HEK293T (cell line): ENCODE data around the gene RAB6B.
"Not testable (repeated sequence)": the region's sequence is repeated elsewhere in the genome, so short reads cannot be mapped to it uniquely, and the experiment has no call there.

Experiments
- CTCF ChIA-PET: fragments of 350-600 bp; formaldehyde crosslinking; extraction: SDS; loops from one replicate; lab custom pipeline; 2021; ENCODE audit warnings: antibody characterized with exemption, inconsistent platforms; lab: Yijun Ruan, JAX
- POLR2A ChIA-PET: fragments of 350-600 bp; formaldehyde crosslinking; extraction: SDS; loops from one replicate; lab custom pipeline; 2020; ENCODE audit warnings: antibody characterized with exemption, inconsistent platforms; lab: Yijun Ruan, JAX
- DNase-seq: peaks from one replicate; pipeline ENCODE4 v3.0.0; 2012; ENCODE audit warnings: mixed read lengths; ENCODE audit errors: extremely low spot score
- ARNT ChIP-seq: fragments of 450-650 bp; IDR thresholded peaks from 2 replicates; pipeline ENCODE4 v1.6.1; 2017; ENCODE audit warnings: mild to moderate bottlenecking
- BHLHE40 ChIP-seq: fragments of 450-650 bp; IDR thresholded peaks from 2 replicates; pipeline ENCODE4 v1.6.1; 2016; ENCODE audit warnings: mild to moderate bottlenecking, moderate library complexity, borderline replicate concordance
- CTBP1 ChIP-seq: fragments of 450-650 bp; IDR thresholded peaks from 2 replicates; pipeline ENCODE4 v1.6.1; 2016; ENCODE audit warnings: borderline replicate concordance
- ELF4 ChIP-seq: fragments of 450-650 bp; IDR thresholded peaks from 2 replicates; pipeline ENCODE4 v1.6.1; 2017; ENCODE audit warnings: antibody characterized with exemption
- FOXA1 ChIP-seq: fragments of 450-650 bp; IDR thresholded peaks from 2 replicates; pipeline ENCODE4 v1.6.1; 2016; ENCODE audit warnings: mild to moderate bottlenecking
- FOXK2 ChIP-seq: fragments of 450-650 bp; IDR thresholded peaks from 2 replicates; pipeline ENCODE4 v1.6.1; 2016; ENCODE audit warnings: mild to moderate bottlenecking
- FOXM1 ChIP-seq: fragments of 450-650 bp; IDR thresholded peaks from 2 replicates; pipeline ENCODE4 v1.6.1; 2017; ENCODE audit warnings: mild to moderate bottlenecking, borderline replicate concordance
- HDGF ChIP-seq: fragments of 450-650 bp; IDR thresholded peaks from 2 replicates; pipeline ENCODE4 v1.6.1; 2017; ENCODE audit warnings: antibody characterized with exemption, borderline replicate concordance
- L3MBTL2 ChIP-seq: fragments of 450-650 bp; conservative IDR thresholded peaks from 2 replicates; pipeline ENCODE4 v1.6.1; 2016; ENCODE audit warnings: mild to moderate bottlenecking
- LEF1 ChIP-seq: fragments of 450-650 bp; IDR thresholded peaks from 2 replicates; pipeline ENCODE4 v1.6.1; 2017; ENCODE audit warnings: mild to moderate bottlenecking, borderline replicate concordance
- NFRKB ChIP-seq: fragments of 450-650 bp; IDR thresholded peaks from 2 replicates; pipeline ENCODE4 v1.6.1; 2016; ENCODE audit warnings: mild to moderate bottlenecking, moderate library complexity
- PKNOX1 ChIP-seq: fragments of 450-650 bp; IDR thresholded peaks from 2 replicates; pipeline ENCODE4 v1.6.1; 2016
- SP1 ChIP-seq: fragments of 450-650 bp; IDR thresholded peaks from 2 replicates; pipeline ENCODE4 v1.6.1; 2017
- SUZ12 ChIP-seq: fragments of 450-650 bp; IDR thresholded peaks from 2 replicates; pipeline ENCODE4 v1.6.1; 2016; ENCODE audit warnings: mild to moderate bottlenecking
- TARDBP ChIP-seq: fragments of 450-650 bp; IDR thresholded peaks from 2 replicates; pipeline ENCODE4 v1.6.1; 2016
- ZNF384 ChIP-seq: fragments of 450-650 bp; IDR thresholded peaks from 2 replicates; pipeline ENCODE4 v1.6.1; 2016

RAB6B gene

GRCh38 chr3:133788024-133788423 lies 107.7 kb downstream of the RAB6B start:
- DNase-seq: no peak
- TF ChIP-seq ELF4 (no peak), FOXM1 (no peak), LEF1 (no peak), HDGF (no peak), ARNT (no peak), NFRKB (no peak), BHLHE40 (no peak), SP1 (no peak), TARDBP (no peak), PKNOX1 (no peak), SUZ12 (no peak), FOXA1 (no peak), FOXK2 (no peak), CTBP1 (no peak), ZNF384 (no peak), L3MBTL2 (no peak)
- ChIA-PET POLR2A (no interaction called here), CTCF (interaction anchor here (0.6 kb wide), 2 partner anchors 138 to 426 kb away, joined by 3 to 4 read pairs; no protein-coding TSS in a partner anchor)

DNA sequence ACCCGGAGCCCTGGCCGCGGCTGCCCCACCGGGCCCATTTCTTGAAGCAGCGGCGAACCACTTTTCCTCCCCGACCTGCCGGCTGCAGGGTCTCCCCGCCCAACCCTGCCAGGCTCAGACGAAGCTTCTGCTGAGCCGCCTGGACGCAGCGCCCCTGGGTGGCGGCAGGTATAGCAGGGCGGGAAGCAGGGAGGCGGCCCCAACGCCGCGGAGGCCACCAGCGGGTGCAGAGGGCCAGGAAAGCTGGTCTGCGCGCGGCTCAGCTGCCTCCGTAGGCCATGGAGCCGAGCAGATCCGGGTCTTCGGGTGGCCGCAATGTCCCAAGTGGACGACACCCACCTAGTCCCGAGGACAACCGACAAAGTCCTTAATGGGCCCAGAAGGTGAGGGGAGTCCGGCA lies 111.9 kb downstream of the RAB6B start:
- no peak for DNase-seq
- CTCF ChIA-PET: no interaction called here
- POLR2A ChIA-PET: no interaction called here
- TF ChIP-seq SUZ12 (no peak), HDGF (no peak), FOXM1 (no peak), CTBP1 (no peak), L3MBTL2 (no peak), LEF1 (no peak), TARDBP (no peak), PKNOX1 (no peak), ELF4 (no peak), ZNF384 (no peak), SP1 (no peak), FOXK2 (no peak), BHLHE40 (no peak)

DNA sequence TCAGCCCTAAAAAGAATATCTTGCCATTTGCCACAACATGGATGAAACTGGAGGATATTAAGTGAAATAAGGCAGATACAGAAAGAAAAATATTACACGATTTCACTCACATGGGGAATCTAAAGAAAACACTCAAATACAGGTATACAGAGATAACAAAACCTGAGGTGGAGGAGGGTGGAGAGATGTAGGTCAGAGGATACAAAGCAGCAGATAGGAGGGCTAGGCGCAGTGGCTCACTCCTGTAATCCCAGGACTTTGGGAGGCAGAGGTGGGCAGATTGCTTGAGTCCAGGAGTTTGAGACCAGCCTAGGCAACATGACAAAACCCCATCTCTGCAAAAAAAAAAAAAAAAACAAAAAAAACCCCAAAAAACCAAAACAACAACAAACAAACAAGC lies 113.2 kb downstream of the RAB6B start:
- CTCF ChIA-PET: no interaction called here
- POLR2A ChIA-PET: no interaction called here
- no peak for DNase-seq
- TF ChIP-seq ZNF384 (no peak), BHLHE40 (no peak), PKNOX1 (no peak), NFRKB (no peak), FOXK2 (no peak), ELF4 (no peak), L3MBTL2 (no peak), HDGF (no peak), FOXM1 (no peak), FOXA1 (no peak), LEF1 (no peak), CTBP1 (no peak), TARDBP (no peak), ARNT (no peak), SP1 (no peak)

DNA sequence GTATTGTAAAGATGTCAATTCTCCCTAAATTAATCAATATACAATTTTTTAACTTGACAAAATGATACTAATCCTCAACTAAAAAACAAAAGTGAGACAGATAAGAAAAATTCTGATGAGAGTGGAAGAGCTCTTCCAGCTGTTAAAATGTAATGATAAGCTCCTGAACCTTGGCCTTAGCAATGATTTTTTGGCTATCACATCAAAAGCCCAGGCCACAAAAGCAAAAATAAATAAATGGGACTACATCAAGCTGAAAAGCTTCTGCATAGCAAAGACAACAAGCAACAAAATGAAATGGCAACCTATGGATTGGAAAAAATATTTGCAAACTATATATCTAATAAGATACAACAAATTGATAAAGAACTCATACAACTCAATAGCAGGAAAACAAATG lies 114.1 kb downstream of the RAB6B start:
- ChIA-PET POLR2A (no interaction called here), CTCF (no interaction called here)
- DNase-seq: no peak
- TF ChIP-seq NFRKB (no peak), FOXM1 (no peak), FOXA1 (no peak), L3MBTL2 (no peak), CTBP1 (no peak)

DNA sequence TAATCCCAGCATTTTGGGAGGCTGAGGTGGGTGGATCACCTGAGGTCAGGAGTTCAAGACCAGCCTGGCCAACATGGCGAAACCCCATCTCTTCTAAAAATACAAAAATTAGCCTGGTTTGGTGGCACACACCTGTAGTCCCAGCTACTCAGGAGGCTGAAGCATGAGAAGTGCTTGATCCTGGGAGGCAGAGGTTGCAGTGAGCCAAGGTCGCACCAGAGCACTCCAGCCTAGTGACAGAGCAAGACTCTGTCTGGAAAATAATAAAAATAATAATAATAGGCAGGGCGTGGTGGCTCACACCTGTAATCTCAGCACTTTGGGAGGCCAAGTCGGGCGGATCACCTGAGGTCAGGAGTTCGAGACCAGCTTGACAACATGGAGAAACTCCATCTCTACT lies 114.9 kb downstream of the RAB6B start:
- CTCF ChIA-PET, POLR2A ChIA-PET, DNase-seq: not testable (repeated sequence)

DNA sequence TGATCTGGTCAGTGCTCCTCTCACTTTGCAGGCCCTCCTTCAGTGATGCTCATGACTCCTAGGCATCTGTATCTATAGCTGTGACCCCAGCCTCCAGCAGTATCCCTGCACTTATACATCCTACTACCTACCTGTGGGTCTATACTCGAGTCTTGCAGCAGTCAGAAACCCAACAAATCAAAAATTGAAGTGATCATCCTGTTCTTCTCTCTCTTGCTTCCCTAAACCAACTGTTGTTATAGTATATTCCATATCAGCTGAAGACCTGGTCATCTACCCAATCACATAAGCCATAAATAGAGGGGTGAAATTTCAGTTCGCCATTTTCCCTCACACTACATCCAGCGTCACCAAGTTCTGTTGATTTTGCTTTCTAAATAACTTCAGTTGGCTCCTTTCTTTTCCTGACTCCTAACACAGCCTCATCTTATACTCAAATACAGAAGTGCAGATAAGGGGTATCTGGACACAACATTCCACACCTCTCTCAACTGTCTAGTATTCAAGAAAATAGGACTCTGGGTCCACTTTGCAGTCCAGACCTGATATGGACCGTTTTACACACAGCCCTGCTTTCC lies 116.0 kb downstream of the RAB6B start:
- no peak for DNase-seq
- TF ChIP-seq PKNOX1 (no peak), BHLHE40 (no peak), ARNT (no peak), TARDBP (no peak), NFRKB (no peak), CTBP1 (no peak), SUZ12 (no peak), L3MBTL2 (no peak), ZNF384 (no peak), LEF1 (no peak), HDGF (no peak)
- POLR2A ChIA-PET: no interaction called here
- CTCF ChIA-PET: no interaction called here
